HEK293 (cell line): Measurements from ENCODE around the gene SLX4.

Experiments
- CTCF ChIP-seq: fragments of 450-650 bp; formaldehyde crosslinking; IDR thresholded peaks from 2 replicates; pipeline ENCODE4 v1.5.1; 2016; ENCODE audit warnings: missing biosample characterization, missing genetic modification characterization
- REPIN1 ChIP-seq: fragments of 450-650 bp; formaldehyde crosslinking; IDR thresholded peaks from 2 replicates; pipeline ENCODE4 v1.5.1; 2017; ENCODE audit warnings: missing biosample characterization, missing genetic modification characterization, low read depth
- ZBTB26 ChIP-seq: fragments of 450-650 bp; formaldehyde crosslinking; optimal IDR thresholded peaks from 2 replicates; pipeline ENCODE3; 2016; ENCODE audit warnings: missing biosample characterization, mild to moderate bottlenecking, missing genetic modification characterization
- ZNF350 ChIP-seq: fragments of 450-650 bp; formaldehyde crosslinking; IDR thresholded peaks from 2 replicates; pipeline ENCODE4 v1.5.0; 2017; ENCODE audit warnings: missing biosample characterization, mild to moderate bottlenecking, missing genetic modification characterization
- ZNF501 ChIP-seq: fragments of 450-650 bp; formaldehyde crosslinking; IDR thresholded peaks from 2 replicates; pipeline ENCODE4 v1.5.1; 2016; ENCODE audit warnings: missing biosample characterization, missing genetic modification characterization
- ZNF596 ChIP-seq: fragments of 450-650 bp; IDR thresholded peaks from 2 replicates; pipeline ENCODE4 v1.5.0; 2018; ENCODE audit warnings: missing biosample characterization, mild to moderate bottlenecking, missing genetic modification characterization, moderate library complexity
- TF ChIP-seq, protein P1 (sequence below): fragments of 450-650 bp; formaldehyde crosslinking; IDR thresholded peaks from 2 replicates; pipeline ENCODE4 v1.5.1; 2016; ENCODE audit warnings: missing biosample characterization, missing genetic modification characterization
- TF ChIP-seq, protein P2 (sequence below): fragments of 450-650 bp; formaldehyde crosslinking; IDR thresholded peaks from 2 replicates; pipeline ENCODE4 v1.5.1; 2017; ENCODE audit warnings: missing biosample characterization, missing genetic modification characterization
- TF ChIP-seq, protein P3 (sequence below): fragments of 450-650 bp; formaldehyde crosslinking; IDR thresholded peaks from 2 replicates; pipeline ENCODE4 v1.5.1; 2016; ENCODE audit warnings: missing biosample characterization, missing genetic modification characterization

- TF ChIP-seq CTCF (no peak), ZNF596 (tag by site-specific recombination) (no peak), ZBTB26 (tag by site-specific recombination) (no peak), REPIN1 (no peak), ZNF501 (tag by site-specific recombination) (no peak), ZNF350 (tag by site-specific recombination) (no peak)
- TF ChIP-seq, protein P1, sequence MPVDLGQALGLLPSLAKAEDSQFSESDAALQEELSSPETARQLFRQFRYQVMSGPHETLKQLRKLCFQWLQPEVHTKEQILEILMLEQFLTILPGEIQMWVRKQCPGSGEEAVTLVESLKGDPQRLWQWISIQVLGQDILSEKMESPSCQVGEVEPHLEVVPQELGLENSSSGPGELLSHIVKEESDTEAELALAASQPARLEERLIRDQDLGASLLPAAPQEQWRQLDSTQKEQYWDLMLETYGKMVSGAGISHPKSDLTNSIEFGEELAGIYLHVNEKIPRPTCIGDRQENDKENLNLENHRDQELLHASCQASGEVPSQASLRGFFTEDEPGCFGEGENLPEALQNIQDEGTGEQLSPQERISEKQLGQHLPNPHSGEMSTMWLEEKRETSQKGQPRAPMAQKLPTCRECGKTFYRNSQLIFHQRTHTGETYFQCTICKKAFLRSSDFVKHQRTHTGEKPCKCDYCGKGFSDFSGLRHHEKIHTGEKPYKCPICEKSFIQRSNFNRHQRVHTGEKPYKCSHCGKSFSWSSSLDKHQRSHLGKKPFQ (tag by site-specific recombination), result no peak
- TF ChIP-seq, protein P2, sequence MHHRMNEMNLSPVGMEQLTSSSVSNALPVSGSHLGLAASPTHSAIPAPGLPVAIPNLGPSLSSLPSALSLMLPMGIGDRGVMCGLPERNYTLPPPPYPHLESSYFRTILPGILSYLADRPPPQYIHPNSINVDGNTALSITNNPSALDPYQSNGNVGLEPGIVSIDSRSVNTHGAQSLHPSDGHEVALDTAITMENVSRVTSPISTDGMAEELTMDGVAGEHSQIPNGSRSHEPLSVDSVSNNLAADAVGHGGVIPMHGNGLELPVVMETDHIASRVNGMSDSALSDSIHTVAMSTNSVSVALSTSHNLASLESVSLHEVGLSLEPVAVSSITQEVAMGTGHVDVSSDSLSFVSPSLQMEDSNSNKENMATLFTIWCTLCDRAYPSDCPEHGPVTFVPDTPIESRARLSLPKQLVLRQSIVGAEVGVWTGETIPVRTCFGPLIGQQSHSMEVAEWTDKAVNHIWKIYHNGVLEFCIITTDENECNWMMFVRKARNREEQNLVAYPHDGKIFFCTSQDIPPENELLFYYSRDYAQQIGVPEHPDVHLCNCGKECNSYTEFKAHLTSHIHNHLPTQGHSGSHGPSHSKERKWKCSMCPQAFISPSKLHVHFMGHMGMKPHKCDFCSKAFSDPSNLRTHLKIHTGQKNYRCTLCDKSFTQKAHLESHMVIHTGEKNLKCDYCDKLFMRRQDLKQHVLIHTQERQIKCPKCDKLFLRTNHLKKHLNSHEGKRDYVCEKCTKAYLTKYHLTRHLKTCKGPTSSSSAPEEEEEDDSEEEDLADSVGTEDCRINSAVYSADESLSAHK (tag by site-specific recombination), result no peak
- TF ChIP-seq, protein P3, sequence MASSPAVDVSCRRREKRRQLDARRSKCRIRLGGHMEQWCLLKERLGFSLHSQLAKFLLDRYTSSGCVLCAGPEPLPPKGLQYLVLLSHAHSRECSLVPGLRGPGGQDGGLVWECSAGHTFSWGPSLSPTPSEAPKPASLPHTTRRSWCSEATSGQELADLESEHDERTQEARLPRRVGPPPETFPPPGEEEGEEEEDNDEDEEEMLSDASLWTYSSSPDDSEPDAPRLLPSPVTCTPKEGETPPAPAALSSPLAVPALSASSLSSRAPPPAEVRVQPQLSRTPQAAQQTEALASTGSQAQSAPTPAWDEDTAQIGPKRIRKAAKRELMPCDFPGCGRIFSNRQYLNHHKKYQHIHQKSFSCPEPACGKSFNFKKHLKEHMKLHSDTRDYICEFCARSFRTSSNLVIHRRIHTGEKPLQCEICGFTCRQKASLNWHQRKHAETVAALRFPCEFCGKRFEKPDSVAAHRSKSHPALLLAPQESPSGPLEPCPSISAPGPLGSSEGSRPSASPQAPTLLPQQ, result no peak
These were observed 31.6 kb downstream of the SLX4 start for GRCh38 chr16:3579776-3580175.
